Femur (tissue), 1 donor: ENCODE measurements around the gene ST6GALNAC5.
A peak's percentile ranks its signal among the peaks of the same experiment; 100 is the strongest.
"Not testable (repeated sequence)": the region's sequence is repeated elsewhere in the genome, so short reads cannot be mapped to it uniquely, and the experiment has no call there.

Source experiments
- DNase-seq: peaks from one replicate; pipeline ENCODE4 v3.0.0-alpha.2; 2017

The ST6GALNAC5 gene

DNA sequence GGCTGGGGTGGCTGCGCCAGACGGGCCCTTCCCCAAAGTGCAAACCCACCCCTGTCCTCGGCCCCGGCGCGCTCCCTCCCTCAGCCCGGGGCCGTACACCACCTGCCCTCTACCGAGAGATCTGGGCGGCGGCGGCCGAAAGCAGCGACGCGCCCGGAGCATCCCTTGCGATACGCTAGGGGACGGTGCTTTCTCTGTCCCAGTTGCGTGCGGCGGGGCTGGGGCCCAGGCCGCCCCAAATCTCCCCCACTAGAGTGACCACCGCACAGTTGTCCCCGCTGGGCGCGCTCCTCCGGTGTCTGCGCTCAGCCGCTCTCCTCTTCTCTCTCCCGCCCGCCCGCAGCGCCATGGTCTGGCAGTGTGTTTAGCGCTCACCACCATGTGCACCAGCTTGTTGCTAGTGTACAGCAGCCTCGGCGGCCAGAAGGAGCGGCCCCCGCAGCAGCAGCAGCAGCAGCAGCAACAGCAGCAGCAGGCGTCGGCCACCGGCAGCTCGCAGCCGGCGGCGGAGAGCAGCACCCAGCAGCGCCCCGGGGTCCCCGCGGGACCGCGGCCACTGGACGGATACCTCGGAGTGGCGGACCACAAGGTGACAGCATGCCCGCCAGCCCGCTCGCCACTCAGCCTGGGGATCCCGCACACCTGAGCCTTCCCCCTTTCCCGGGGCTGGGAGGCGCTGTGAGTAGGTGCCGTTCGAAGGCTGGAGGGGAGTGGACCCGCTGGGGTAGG, 1.0 kb downstream of the ST6GALNAC5 start:
- peak; percentile 49 for DNase-seq

DNA sequence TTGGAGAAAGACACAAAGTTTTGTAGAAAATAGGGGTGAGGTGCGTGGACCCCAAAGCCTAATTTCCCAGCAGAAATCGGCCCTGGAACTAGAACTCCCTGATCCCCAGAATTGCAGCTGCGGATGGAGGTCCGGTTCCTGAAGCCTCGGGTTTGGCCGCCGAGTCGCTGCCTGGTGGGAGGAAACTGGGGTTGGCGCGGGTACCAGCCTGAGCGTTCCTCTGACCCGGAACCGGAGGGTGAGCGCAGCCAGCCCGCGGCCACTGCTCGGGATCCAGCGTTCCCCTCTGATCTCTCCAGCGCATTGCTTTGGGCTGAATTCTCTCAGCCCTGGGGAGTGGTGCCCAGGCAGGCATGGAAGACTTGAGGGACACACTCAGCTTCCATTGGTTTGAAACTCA, 1.6 kb downstream of the ST6GALNAC5 start:
- peak; percentile 25 for DNase-seq

DNA sequence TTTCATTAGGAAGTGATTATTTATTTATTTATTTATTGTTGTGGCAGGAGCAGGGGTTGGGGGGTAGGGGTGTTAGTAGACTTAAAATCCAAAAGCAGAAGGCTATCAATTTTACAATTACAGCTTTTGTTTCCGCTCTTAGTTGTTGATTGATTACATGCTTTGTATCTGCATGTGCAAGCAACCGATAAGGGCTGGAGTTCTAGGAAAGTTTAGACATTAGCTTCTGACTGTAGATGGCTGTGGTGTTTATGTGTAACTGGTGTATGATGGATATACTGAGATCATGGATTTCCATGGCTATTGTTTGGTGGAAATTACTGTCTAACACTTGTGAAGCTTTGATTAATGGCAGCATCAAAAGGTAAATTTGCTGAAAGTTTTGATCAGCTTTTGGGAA, 2.8 kb downstream of the ST6GALNAC5 start:
- DNase-seq: no peak

DNA sequence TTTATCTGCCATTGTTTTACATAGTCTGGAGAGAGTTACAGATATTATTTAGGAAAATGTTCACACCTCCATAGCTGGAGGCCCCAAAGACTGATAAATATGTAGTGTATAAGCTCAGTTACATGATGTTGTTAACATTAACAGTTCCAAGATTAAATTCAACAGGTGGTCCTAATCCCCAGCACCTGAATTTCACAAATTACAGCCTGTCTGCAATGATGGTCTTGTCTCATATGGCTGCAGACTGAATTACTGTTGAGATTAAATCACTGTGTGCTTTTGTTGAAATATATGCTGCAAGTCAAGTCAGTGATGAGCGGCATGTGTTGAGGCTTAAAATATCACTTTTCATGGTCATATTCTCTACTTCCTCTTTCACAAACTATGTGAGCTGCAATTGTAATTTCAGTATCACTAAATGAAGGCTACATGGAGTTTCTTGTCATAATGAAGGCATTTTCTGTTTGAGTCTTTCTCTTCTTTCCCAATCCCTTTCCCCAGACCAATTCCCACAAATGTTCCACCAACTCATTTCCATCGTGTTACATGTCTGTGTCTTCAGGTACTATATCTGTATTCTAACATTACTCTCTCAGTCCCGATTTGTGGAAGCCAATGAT, 4.2 kb downstream of the ST6GALNAC5 start:
- no peak for DNase-seq

DNA sequence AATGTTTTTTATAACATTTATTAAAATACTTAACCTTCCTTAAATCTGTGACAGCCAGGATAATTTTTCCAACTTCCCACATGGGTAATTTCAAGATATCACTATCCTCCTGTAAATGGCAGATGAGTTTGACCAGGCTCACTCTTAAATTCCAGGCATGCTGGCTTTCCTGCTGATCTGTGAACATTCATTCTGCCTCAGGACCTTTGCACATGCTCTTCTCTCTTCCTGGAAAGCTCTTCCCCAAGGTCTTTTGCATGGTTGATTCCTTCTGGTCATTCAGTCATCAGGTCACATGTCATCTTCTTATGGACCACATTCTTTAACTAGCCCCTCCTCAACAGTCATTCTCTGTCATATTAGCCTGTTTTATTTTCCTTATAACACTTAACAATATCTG, 5.7 kb downstream of the ST6GALNAC5 start:
- DNase-seq: no peak

DNA sequence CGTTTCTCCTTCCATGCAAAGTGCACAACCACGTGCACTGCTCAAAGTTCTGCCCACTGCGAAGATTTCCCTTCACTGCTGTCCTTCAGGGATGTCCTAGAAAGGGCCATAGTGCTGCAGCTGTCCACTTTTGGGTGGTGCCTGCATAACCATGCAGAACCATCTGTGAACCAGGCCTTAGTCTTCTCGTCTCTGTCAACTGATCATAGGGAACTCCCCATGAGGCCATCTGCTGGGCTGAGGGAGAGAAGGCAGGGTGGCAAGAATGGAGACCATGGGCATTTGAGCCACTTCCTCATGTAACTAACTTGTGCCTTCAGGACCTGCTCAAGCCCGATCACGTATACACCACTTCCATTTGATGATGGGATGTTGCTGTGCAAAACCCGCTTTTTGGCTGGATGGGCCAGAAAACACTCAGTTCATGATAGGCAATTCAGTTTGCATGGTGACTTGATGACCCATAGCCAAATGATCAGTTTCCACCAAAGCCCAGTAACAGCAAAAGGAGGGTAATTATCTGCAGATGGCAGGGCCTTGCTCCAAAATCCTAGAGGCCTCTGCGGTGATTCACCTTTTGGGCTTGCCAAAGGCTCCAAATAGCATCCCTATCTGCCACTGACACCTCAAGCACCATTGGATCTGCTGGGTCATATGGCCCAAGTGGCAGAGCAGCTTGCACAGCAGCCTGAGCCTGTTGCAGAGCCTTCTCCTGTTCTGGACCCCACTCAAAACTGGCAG, 9.5 kb downstream of the ST6GALNAC5 start:
- no peak for DNase-seq

DNA sequence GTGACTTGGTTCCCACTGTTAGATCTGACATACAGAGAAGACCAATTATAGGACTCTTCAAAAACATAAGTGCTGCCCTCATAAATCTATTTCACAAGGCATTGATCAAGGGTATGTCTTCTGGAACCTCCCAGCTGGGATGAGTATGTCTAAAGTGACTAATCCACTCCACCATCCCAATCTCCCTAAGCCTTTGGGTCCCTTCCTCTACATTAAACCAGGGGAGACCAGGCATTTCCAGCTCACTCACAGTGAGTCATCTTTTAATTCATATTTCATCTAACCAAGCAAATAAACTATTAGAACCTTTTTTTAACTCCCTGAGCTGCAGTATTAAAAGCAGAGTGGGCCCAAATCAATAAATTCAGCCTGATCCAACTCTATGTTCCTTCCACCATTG, 11.7 kb downstream of the ST6GALNAC5 start:
- DNase-seq: not testable (repeated sequence)

DNA sequence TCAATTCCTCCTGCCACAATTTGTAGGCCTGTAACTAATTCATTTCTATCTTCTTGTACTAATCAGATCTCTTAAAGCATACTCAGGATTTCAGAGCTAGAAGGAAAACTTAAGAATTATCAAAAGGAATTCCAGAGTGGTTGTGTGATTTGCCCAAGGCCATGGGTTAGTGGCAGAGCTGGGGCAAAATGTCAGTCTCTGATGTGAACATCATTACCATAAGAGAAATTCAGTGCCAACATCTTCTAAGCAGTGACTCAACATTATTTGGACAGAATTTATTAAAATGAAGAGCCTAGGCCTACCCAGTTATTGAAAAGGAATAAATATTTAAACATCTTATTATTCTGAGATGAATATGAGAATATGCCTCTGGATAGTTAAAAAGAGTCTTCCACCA, 14.5 kb downstream of the ST6GALNAC5 start:
- DNase-seq: no peak

DNA sequence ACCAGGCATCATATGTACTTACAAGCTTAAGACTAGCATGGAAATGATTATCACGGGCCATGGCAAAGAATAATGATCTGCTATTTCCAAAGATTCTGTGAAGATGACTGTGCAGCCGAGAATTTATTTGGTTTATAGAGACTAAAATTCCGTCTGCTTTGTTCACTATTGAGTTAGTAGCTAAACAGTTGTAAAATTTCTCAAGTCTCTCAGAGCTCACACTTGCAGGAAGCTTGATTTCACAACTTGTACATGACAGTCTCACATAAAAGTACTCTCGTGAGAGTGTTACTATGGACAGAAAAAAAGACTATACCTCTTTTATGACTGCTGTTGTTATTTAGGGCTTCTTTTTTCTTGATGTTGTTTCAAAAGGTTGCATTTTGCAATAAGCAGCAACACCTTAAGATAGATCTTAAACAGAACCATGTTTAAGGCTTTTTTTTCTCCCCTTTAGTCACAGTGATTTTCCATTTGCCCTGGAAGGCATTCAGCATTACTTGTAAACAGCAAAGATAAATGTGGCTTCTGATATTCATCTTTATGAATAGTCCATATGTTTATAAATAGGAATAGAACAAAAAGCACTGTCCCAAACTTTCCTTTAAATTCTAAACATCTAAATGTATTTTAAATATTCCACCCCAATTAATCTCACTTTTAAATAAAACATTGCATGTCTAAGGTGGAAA, 24.8 kb downstream of the ST6GALNAC5 start:
- DNase-seq: no peak

DNA sequence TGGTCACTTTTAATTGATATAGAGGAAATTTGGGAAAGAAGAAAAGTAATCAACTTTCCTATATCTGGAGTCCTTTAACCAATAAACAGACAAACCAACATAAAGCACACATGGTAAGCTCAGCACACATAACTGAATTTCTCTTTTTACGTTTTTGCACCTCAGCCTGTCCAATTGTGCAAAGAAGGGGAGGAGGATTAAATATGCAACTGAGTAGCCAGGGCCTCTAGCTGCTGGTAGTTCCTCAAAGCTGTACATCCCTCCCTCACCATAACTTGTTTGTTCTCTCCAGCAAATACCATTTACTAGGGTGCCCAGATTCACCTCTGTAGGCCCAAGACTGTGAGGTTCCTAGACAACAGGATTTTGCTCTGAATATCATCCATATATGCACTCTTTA, 25.4 kb downstream of the ST6GALNAC5 start:
- DNase-seq: no peak

DNA sequence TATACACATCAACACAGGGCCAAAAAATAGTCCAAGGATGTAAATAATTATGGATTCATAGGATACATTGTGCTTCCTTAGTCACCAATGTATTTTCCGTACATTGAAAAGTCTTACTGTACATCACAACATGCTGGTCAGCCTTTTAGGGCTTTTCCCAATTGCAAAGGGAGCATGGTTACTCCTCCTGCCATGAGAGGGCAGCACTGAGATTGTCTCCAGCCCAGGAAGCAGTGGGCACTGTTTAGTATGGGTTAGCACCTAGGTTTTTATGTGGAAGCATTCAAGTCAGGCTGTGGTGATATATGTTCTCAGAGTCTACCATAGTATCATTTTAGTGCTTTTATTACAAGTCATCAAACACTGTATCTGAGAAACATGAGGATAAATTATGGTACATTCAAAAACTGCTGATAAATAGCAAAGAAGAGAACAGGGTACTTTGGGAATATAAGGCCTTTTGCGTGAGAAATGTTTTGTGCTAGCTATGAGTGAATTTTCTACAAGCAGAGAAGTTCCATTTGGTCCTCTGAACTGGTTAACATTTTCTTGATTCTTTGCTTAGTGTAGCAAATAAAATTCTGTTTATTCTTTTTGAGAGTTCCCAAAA, 34.0 kb downstream of the ST6GALNAC5 start:
- DNase-seq: no peak

DNA sequence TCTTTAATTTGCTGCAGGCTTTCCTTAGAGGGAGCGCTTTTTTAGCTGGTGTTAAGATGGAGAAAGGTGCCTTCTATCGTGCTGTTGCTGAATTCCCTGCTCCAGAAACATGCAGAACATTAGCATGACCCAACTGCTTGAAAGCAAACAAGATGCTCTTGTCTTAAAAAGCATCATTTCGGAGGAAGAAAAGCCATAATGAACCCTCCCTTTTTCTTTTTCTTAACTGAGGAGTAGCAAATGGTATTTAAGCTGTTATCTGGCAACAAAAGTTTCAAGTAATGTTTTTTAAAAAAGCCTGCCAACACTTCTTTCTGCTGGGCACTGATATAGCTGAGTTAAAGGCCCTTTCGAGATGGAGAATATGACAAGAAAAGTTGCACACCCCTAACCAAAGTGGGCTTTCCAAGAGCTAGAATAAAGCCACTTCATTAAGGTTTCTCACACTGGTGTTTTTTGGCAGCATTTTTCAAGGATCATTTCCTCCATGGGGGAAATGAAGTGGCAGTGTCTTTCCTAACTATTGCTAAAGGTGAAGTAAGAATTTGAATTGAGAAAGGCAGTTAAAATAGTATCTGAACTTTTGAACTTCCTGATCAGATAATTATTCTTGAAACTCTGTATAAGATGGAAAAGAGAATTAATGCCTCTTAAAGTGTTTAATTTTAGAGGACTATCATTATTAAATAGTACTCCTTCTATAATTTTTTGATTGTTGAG, 38.8 kb downstream of the ST6GALNAC5 start:
- DNase-seq: no peak

DNA sequence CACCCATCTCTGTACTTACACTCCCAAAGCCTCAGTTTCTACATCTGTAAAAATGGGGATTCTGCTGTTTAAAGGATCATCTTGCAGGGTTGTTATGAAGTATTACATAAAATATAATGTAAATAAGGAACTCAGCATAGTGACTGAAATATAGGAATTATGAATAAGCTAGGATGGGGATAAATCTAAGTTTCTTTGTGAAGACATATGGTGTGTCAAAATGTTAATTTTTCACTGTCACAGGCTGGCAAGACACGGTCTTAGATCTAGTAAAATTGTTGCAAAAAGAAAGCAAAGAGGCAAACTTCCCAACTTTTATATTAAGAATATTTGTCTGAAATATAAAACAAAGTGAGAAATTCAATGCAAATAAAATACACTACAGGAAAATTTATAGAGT, 42.0 kb downstream of the ST6GALNAC5 start:
- DNase-seq: no peak

DNA sequence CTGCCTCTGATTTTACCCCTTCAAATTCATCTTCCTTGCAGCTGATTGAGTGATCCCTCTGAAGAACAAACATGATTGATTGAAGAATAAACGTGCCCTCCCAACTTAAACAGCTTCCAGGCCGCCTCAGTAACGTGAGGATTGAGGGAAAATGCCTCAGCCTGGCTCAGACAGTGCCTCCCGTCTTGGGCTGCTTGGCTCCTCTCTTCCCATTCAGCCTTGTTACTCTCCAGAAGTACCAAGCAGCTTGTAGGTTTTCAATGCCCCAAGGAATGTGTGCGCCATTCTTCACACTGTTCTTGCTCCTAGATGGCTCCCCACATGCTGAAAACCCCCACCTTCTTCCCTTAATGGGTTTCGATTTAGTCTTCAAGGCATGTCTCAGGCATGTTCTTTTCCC, 51.8 kb downstream of the ST6GALNAC5 start:
- DNase-seq: no peak

DNA sequence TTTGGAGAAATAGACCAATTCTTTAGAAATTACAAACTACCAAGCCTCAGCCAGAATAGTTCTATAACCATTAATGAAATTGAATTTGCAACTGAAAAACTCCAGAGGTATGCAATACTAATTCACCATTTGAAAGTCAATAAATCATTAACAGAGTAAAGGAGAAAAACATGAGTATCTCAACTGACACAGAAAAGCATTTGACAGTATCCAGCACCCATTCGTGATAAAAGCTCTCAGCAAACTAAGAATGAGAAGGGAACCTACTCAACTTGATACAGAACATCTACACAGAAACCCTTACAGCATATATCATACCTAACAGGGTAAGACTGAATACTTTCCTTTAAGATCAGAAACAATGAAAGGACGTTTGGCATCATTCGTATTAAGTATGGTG, 54.3 kb downstream of the ST6GALNAC5 start:
- DNase-seq: no peak

DNA sequence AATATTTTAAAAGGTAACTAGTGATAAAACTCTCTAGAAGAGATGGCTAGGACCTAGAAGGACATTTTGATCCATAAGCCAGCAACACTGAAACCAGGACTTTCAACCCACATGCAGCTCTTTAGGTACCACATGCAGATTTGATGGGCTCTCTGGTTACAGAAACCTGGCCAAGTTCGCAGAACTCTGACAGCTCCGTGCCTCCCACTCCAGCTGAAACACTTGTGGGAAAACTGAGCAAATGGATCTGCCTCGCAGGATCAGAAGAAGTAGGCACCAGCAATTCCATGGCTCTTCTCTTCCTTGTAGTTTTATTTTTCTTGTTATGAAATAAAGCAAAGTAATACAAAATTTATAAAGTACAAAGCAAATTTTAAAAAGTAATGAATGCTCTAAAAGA, 58.5 kb downstream of the ST6GALNAC5 start:
- DNase-seq: no peak

DNA sequence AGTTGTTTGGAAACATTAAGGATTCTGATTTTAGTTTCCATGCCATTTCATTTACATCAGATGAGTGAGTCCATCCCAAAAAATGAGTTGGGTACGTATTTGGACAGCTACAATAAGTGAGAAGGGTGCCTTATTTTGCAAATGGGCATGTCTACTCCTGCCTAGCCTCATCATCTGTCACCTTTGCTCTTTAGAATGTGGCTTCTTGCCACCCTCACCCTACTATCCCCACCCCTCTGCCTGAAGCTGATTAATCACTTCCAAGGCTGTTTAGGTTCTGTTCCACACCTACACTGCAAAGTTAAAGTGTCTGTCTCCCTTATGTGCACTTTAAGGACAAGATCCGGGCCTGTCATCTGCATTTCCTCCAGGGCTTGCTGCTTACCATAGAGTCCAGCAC, 61.2 kb downstream of the ST6GALNAC5 start:
- no peak for DNase-seq

DNA sequence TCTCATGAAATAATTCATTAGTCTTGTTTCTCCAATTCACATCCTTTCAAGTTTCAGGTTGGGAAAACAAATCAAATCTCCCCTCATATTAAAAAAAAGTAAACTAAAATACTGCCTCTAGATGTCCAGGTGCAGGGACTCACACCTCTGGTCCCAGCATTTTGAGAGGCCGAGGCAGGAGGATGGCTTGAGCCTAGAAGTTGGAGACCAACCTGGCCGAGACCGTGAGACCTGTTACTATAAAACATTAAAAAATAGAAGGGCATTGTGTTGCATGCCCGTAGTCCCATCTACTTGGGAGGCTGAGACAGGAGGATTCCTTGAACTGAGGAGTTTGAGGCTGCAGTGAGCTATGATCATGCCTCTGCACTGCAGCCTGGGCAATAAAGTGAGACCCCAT, 61.9 kb downstream of the ST6GALNAC5 start:
- no peak for DNase-seq

DNA sequence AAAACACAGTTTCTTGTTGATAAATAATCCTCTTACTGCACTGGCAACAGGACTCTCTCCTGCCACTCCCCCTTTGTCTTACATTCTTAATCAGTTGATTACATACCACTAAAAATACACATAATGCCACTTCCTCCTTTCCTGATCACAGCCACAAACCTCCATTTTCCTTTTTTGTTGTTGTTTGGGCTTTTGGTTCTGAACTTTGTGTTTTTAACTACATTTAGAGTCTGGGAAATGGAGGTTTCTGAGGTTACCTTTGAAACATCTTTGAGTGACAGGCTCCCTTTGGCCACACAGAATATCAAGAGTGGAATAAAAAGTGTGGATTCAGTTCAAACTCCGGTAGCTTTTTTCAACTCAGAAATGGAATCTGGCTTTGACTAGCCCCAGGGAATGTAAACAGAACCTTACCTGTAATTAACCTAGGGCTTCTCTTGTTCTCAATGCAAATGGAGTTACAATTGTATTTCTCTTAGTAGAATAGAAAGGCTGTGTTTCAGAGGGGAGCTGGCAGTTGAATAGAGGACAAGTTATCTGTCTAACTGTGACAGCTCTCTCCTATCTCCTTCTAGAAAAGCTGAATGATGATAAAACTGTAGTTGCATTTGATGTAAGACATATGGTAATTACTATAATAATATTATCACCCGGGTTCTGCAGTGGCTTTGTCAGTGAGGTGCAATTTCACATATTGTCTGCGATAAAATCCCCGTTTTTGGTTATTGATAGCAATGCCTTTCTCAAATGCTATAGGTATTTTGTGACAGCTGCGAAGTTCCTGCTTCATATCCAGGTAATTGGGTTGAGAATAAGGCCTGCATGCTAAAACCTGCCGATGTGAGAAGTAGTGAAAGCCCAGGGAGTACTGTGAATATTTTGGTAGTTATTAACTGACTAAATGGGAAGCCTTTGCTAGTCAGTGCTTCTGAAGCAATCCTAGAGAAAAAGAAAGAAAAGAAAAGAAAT, 66.9 kb downstream of the ST6GALNAC5 start:
- no peak for DNase-seq

DNA sequence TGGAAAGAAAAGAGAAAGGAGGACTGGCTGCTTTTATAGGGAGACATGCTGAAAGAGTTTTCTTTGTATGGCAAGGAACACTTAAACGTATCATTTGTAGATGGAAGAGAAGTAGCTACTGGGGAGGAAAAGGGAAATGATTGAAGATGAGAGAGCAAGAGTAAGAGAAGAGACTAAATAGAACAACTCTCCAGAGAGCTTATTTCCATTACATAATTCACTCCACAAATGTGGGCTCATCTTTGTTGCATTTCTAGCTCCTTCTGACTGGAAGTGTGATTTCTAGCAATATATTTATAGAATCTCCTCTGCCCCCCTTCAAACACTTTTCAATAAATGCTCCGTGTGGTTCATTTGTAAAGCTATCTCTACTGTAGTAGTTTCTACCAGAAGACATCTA, 71.0 kb downstream of the ST6GALNAC5 start:
- DNase-seq: no peak
